Coronary artery (tissue), 2 donors: Measurements from ENCODE around the gene STK39.
"Not testable (repeated sequence)": the region's sequence is repeated elsewhere in the genome, so short reads cannot be mapped to it uniquely, and the experiment has no call there.

Experiments used
- DNase-seq: peaks from one replicate; pipeline ENCODE4 v3.0.0-alpha.2; 2017; ENCODE audit warnings: low spot score
- H3K27ac ChIP-seq, 2 donors: fragments of 200-600 bp; sonication (generic); one replicate each; pipeline ENCODE4 v1.5.1; 2016 to 2019
- H3K4me3 ChIP-seq: fragments of 200-600 bp; sonication (generic); 2 replicates; pipeline ENCODE4 v1.5.1; 2016; ENCODE audit warnings: mild to moderate bottlenecking, moderate library complexity
- CTCF ChIP-seq: fragments of 200-600 bp; sonication (generic); IDR thresholded peaks from one replicate; pipeline ENCODE4 v1.5.1; 2019; ENCODE audit warnings: antibody characterized with exemption

STK39 gene

GRCh38 chr2:168278424-168278888 is 31.1 kb upstream of the STK39 start:
- H3K4me3 ChIP-seq: no peak overlapping the region
- no peak for TF ChIP-seq CTCF
- no peak for DNase-seq
- H3K27ac ChIP-seq: no peak overlapping the region

- no peak for DNase-seq
- no peak overlapping the region for H3K4me3 ChIP-seq
- no peak for TF ChIP-seq CTCF
- H3K27ac ChIP-seq: no peak overlapping the region
These were observed 29.9 kb upstream of the STK39 start for GRCh38 chr2:168277276-168277675.

GRCh38 chr2:168272225-168272624 is 24.8 kb upstream of the STK39 start:
- H3K27ac ChIP-seq: no peak overlapping the region
- TF ChIP-seq CTCF: no peak
- H3K4me3 ChIP-seq: no peak overlapping the region
- no peak for DNase-seq

GRCh38 chr2:168262926-168263325 is 15.5 kb upstream of the STK39 start:
- not testable (repeated sequence) for H3K27ac ChIP-seq, H3K4me3 ChIP-seq, DNase-seq

- Histone ChIP-seq H3K4me3 (no peak overlapping the region), H3K27ac (no peak overlapping the region)
- no peak for TF ChIP-seq CTCF
- DNase-seq: no peak
These were observed 9.1 kb upstream of the STK39 start for GRCh38 chr2:168256448-168256847.

GRCh38 chr2:168255866-168256265 is 8.5 kb upstream of the STK39 start:
- no peak for DNase-seq
- no peak for TF ChIP-seq CTCF
- no peak overlapping the region for H3K27ac ChIP-seq
- no peak overlapping the region for H3K4me3 ChIP-seq

- H3K4me3 ChIP-seq: no peak overlapping the region
- H3K27ac ChIP-seq: no peak overlapping the region
- TF ChIP-seq CTCF: no peak
- no peak for DNase-seq
These were observed 7.7 kb upstream of the STK39 start for GRCh38 chr2:168255103-168255502.
